GM12878 (cell line): Measurements from ENCODE around the gene PLTP. TPM values are rescaled to one million over a fixed set of nuclear protein-coding genes. Genes with fewer than 3 reads are reported as not detected.

ENCODE experiments used
- ATAC-seq: fragments of 200-7000 bp; cut with Tn5 transposase; 3 replicates; pipeline ENCODE4 v1.9.1; 2020; ENCODE audit warnings: mild to moderate bottlenecking, moderate library complexity
- BruUV-seq: library from RNA; stranded (reverse); fragments of 400-500 nt; replicated peaks from 2 replicates; lab custom pipeline; 2021; lab: Mats Ljungman, UMichigan
- CTCF ChIA-PET: fragments of 300-600 bp; sonication (Branson Sonifier 250); formaldehyde crosslinking; extraction: SDS; loops from one replicate; lab custom pipeline; 2021; ENCODE audit warnings: inconsistent platforms; lab: Yijun Ruan, JAX
- POLR2A ChIA-PET: fragments of 350-600 bp; formaldehyde crosslinking; extraction: SDS; loops from one replicate; lab custom pipeline; 2021; ENCODE audit warnings: inconsistent platforms; lab: Charles Lee
- RAD21 ChIA-PET: fragments of 300-600 bp; sonication (Branson Sonifier 250); formaldehyde crosslinking; loops from one replicate; lab custom pipeline; 2023; ENCODE audit warnings: antibody characterized with exemption; ENCODE audit not compliant: unreplicated experiment; lab: Charles Lee
- SMC1A ChIA-PET: fragments of 300-600 bp; sonication (Branson Sonifier 250); formaldehyde crosslinking; loops from one replicate; lab custom pipeline; 2023; ENCODE audit not compliant: unreplicated experiment, uncharacterized antibody; lab: Charles Lee
- DNase-seq: peaks from one replicate; pipeline ENCODE4 v3.0.0-alpha.2; 2011; ENCODE audit warnings: low read depth, low spot score
- FAIRE-seq: peaks from 3 replicates; lab custom pipeline; 2011; peaks lifted over from hg19 to GRCh38; lab: Jason Lieb, UNC
- H2AFZ ChIP-seq: 2 replicates; pipeline ENCODE4 v1.6.0; 2011; ENCODE audit warnings: low read depth, low read length, control low read depth; ENCODE audit not compliant: control insufficient read depth
- H3K27ac ChIP-seq: 2 replicates; pipeline ENCODE4 v1.5.1; 2011; ENCODE audit warnings: control low read depth; ENCODE audit not compliant: control insufficient read depth, insufficient read depth
- H3K27me3 ChIP-seq, 2 experiments: replicated peaks in 1 of 2; 2 replicates each; pipeline versions ENCODE4 v1.6.0 to v1.6.1; 2011; ENCODE audit warnings: low read length in 1 of 2; ENCODE audit not compliant: control insufficient read depth in 2 of 2, insufficient read depth in 2 of 2
- H3K36me3 ChIP-seq, 2 experiments: 2 replicates each; pipeline ENCODE4 v1.5.1; 2011; ENCODE audit warnings: low read length in 1 of 2; ENCODE audit not compliant: control insufficient read depth in 2 of 2, insufficient read depth in 2 of 2
- H3K4me1 ChIP-seq: 2 replicates; pipeline ENCODE4 v1.6.1; 2011; ENCODE audit warnings: mild to moderate bottlenecking, low read length, moderate library complexity, mixed read lengths; ENCODE audit not compliant: control insufficient read depth, insufficient read depth
- H3K4me2 ChIP-seq: 2 replicates; pipeline ENCODE4 v1.6.0; 2011; ENCODE audit warnings: control low read depth; ENCODE audit not compliant: control insufficient read depth, insufficient read depth
- H3K4me3 ChIP-seq: fragments of 200-600 bp; sonication (generic); 2 replicates; pipeline ENCODE4 v1.5.1; 2016
- H3K79me2 ChIP-seq: 2 replicates; pipeline ENCODE4 v1.6.0; 2011; ENCODE audit warnings: low read length; ENCODE audit not compliant: control insufficient read depth, insufficient read depth
- H3K9ac ChIP-seq: 2 replicates; pipeline ENCODE4 v1.8.0; 2011; ENCODE audit warnings: low read length, control low read depth, mixed read lengths; ENCODE audit not compliant: control insufficient read depth, insufficient read depth
- H3K9me3 ChIP-seq: replicated peaks from 3 replicates; pipeline ENCODE4 v1.5.1; 2011; ENCODE audit warnings: mild to moderate bottlenecking, low read length; ENCODE audit not compliant: control insufficient read depth, insufficient read depth
- H4K20me1 ChIP-seq: 2 replicates; pipeline ENCODE4 v1.6.0; 2011; ENCODE audit not compliant: control insufficient read depth, insufficient read depth
- ASH2L ChIP-seq: fragments of 300-600, 200-600 bp; sonication (generic); IDR thresholded peaks from 2 replicates; pipeline ENCODE4 v1.6.1; 2017; ENCODE audit warnings: low read depth, mild to moderate bottlenecking, borderline replicate concordance
- ATF2 ChIP-seq: IDR thresholded peaks from 2 replicates; pipeline ENCODE4 v1.6.1; 2012; ENCODE audit warnings: low read length, inconsistent platforms
- BCLAF1 ChIP-seq: fragments of 450-650 bp; IDR thresholded peaks from 2 replicates; pipeline ENCODE4 v1.6.1; 2017; ENCODE audit warnings: antibody characterized with exemption, mild to moderate bottlenecking, moderate library complexity
- BHLHE40 ChIP-seq, 2 experiments: fragments of 450-650 bp in 1 of 2; IDR thresholded peaks; 2 replicates each; pipeline ENCODE4 v1.6.1; 2011 to 2017; ENCODE audit warnings: low read depth in 2 of 2, borderline replicate concordance in 1 of 2, improper control_type of control experiment in 1 of 2, low read length in 1 of 2, mild to moderate bottlenecking in 1 of 2
- BMI1 ChIP-seq: fragments of 450-650 bp; IDR thresholded peaks from 2 replicates; pipeline ENCODE4 v1.6.1; 2016; ENCODE audit warnings: mild to moderate bottlenecking, moderate library complexity, borderline replicate concordance
- BRCA1 ChIP-seq: IDR thresholded peaks from 2 replicates; pipeline ENCODE4 v1.6.1; 2011; ENCODE audit warnings: low read depth, low read length, improper control_type of control experiment
- CBFB ChIP-seq: IDR thresholded peaks from 2 replicates; pipeline ENCODE4 v1.6.1; 2016; ENCODE audit warnings: antibody characterized with exemption, low read depth
- CBX5 ChIP-seq: sonication (generic); IDR thresholded peaks from 2 replicates; pipeline ENCODE4 v1.6.1; 2016; ENCODE audit warnings: low read depth, moderate library complexity, mild to moderate bottlenecking, inconsistent platforms
- CREB1 ChIP-seq: IDR thresholded peaks from 2 replicates; pipeline ENCODE4 v1.6.1; 2012; ENCODE audit warnings: low read depth, mild to moderate bottlenecking, inconsistent platforms
- HDAC2 ChIP-seq: fragments of 200-600 bp; sonication (generic); IDR thresholded peaks from 2 replicates; pipeline ENCODE4 v1.6.1; 2017
- HDAC6 ChIP-seq: fragments of 200-600 bp; sonication (generic); IDR thresholded peaks from one replicate; pipeline ENCODE4 v1.8.0; 2017; ENCODE audit warnings: antibody characterized with exemption; ENCODE audit not compliant: unreplicated experiment
- MXI1 ChIP-seq: fragments of 150-350 bp; IDR thresholded peaks from 2 replicates; pipeline ENCODE4 v1.6.1; 2011; ENCODE audit warnings: low read depth, mild to moderate bottlenecking, inconsistent platforms, low read length, improper control_type of control experiment
- NFIC ChIP-seq: IDR thresholded peaks from 2 replicates; pipeline ENCODE4 v1.6.1; 2012; ENCODE audit warnings: low read depth, mild to moderate bottlenecking, inconsistent platforms, low read length, moderate library complexity
- NR2C2 ChIP-seq: IDR thresholded peaks from 2 replicates; pipeline ENCODE4 v1.6.1; 2011; ENCODE audit warnings: borderline replicate concordance, low read depth; ENCODE audit not compliant: control insufficient read depth, insufficient read length
- PML ChIP-seq: IDR thresholded peaks from 2 replicates; pipeline ENCODE4 v1.6.1; 2012; ENCODE audit warnings: low read length, inconsistent platforms
- RUNX3 ChIP-seq: IDR thresholded peaks from 2 replicates; pipeline ENCODE4 v1.6.1; 2012; ENCODE audit warnings: low read length, inconsistent platforms
- SMAD5 ChIP-seq: IDR thresholded peaks from 2 replicates; pipeline ENCODE4 v1.6.1; 2016; ENCODE audit warnings: antibody characterized with exemption, low read depth
- ZBED1 ChIP-seq: IDR thresholded peaks from 2 replicates; pipeline ENCODE4 v1.6.1; 2016; ENCODE audit warnings: borderline replicate concordance
- ZNF217 ChIP-seq: fragments of 450-650 bp; IDR thresholded peaks from 2 replicates; pipeline ENCODE4 v1.6.1; 2017; ENCODE audit warnings: antibody characterized with exemption, mild to moderate bottlenecking
- ZSCAN29 ChIP-seq: fragments of 450-650 bp; IDR thresholded peaks from 2 replicates; pipeline ENCODE4 v1.6.1; 2017; ENCODE audit warnings: mild to moderate bottlenecking, moderate library complexity
- ZZZ3 ChIP-seq: IDR thresholded peaks from 2 replicates; pipeline ENCODE4 v1.6.1; 2011; ENCODE audit warnings: low read depth; ENCODE audit not compliant: control insufficient read depth, insufficient read length
- WGBS: methylation state at CpG from one replicate; pipeline ENCODE4 v1.1.6; 2016; ENCODE audit warnings: low lambda C conversion rate; ENCODE audit not compliant: insufficient replicate concordance, insufficient coverage; ENCODE audit errors: missing lambda C conversion rate; 5-methylcytosine and 5-hydroxymethylcytosine counted together
- in situ Hi-C: fragments of 300-500 bp; cut with MboI; formaldehyde crosslinking; loops from 9 replicates; pipeline ENCODE4 v1.14.3; 2018; ENCODE audit warnings: mixed read lengths
- intact Hi-C: fragments of 100-400 bp; cut with micrococcal nuclease; formaldehyde crosslinking; loops from one replicate; pipeline ENCODE4 v1.14.2; 2022; ENCODE audit not compliant: unreplicated experiment
- polyA plus RNA-seq, 11 experiments: library from polyadenylated mRNA; depleted of rRNA in 4 of 11; unstranded in 6 of 11; stranded (reverse) in 5 of 11; fragments of >200 nt; fragmentation: Nextera tagmentation in 4 of 11; fragmentation: Illumina TruSeq in 1 of 11; extraction: Ambion mirVana in 4 of 11; extraction: Trizol in 1 of 11; gene quantifications; 1 replicate in 1 of 11; 2 replicates in 10 of 11; pipeline versions ENCODE4 v1.2.1 to v1.2.3, GENCODE V29; 2011 to 2016; ENCODE audit warnings: inconsistent platforms in 2 of 11, missing spikeins in 2 of 11, low read depth in 1 of 11
- total RNA-seq, 4 experiments: library from RNA; depleted of rRNA in 3 of 4; stranded (reverse); fragments of >200 nt in 3 of 4; fragmentation: Illumina TruSeq in 1 of 4; extraction: Trizol in 1 of 4; gene quantifications; 2 replicates each; pipeline versions ENCODE4 v1.2.1 to v1.2.3, GENCODE V29; 2013 to 2021

PLTP gene
- total and polyA plus RNA-seq, 10 of the 15 experiments (the other 5 are each of a cell fraction or from before 2014, with no cell fraction given) = 1.6 to 17.0 (median 7.6) TPM

GRCh38 chr20:45949542-45950329 is 37.8 kb upstream of the PLTP start:
- H3K4me2 ChIP-seq = no peak overlapping the region
- in situ Hi-C loops = no loop called here
- WGBS = 85% methylated on average over 12 of the region's 13 CpGs
- TF ChIP-seq MXI1 (no peak), ZSCAN29 (no peak), NR2C2 (no peak), CBX5 (no peak), PML (no peak), HDAC2 (no peak), BMI1 (no peak), RUNX3 (0 out of 2 replicates have a peak, but pooled peaks have one; percentile 4), ZZZ3 (no peak), CBFB (no peak), BHLHE40 (IDR thresholded peaks at IDR 0.05; ENCODE audit: borderline replicate concordance in 1 of 2, low read depth in 2 of 2, low read length in 1 of 2) (no peak), ATF2 (no peak), HDAC6 (no peak), ZNF217 (no peak), CREB1 (0 out of 2 replicates have a peak, but pooled peaks have one; percentile 2), NFIC (no peak), BCLAF1 (no peak), SMAD5 (no peak; the same call in 1 of the 2 replicates), BRCA1 (no peak), ASH2L (no peak), ZBED1 (no peak)

More at GRCh38 chr20:45949542-45950329, 37.8 kb upstream of the PLTP start:
- H3K36me3 ChIP-seq = peaks cover 14 to 59% of the 10 kb centered on the region in 2 experiments
- FAIRE-seq (no peak), ATAC-seq (no peak), DNase-seq (no peak)
- no peaks in the 10 kb centered on the region for H4K20me1 ChIP-seq
- H2AFZ ChIP-seq = no peak overlapping the region
- H3K9me3 ChIP-seq = no peaks in the 10 kb centered on the region
- ChIA-PET RAD21 (interaction anchor here (0.6 to 0.7 kb wide), 2 partner anchors 11 to 15 kb away, joined by 3 read pairs; no protein-coding TSS in a partner anchor), POLR2A (interaction anchor here (0.6 to 3.2 kb wide), 4 partner anchors 8 to 15 kb away, joined by 3 to 13 read pairs (median 4); no protein-coding TSS in a partner anchor), CTCF (interaction anchor here (1.2 to 8.0 kb wide), 2 partner anchors 12 to 20 kb away, joined by 4 to 33 read pairs; no protein-coding TSS in a partner anchor), SMC1A (interaction anchor here (1.4 kb wide), 1 partner anchor 22 kb away, joined by 3 read pairs; the partner anchor contains the start of gene ZNF335)
- no peak overlapping the region for H3K27ac ChIP-seq
- H3K4me1 ChIP-seq = peaks cover 3% of the 10 kb centered on the region; the same call in 1 of the 2 replicates
- intact Hi-C loops = no loop called here
- no peaks in the 10 kb centered on the region for H3K79me2 ChIP-seq
- BruUV-seq = no TSS peak
- H3K4me3 ChIP-seq = no peak overlapping the region
- H3K9ac ChIP-seq = no peak overlapping the region
- H3K27me3 ChIP-seq = no peaks in the 10 kb centered on the region
